HG03571 (cell line): Measurements from ENCODE around the gene PPIAL4G.
"Not testable (repeated sequence)": the region's sequence is repeated elsewhere in the genome, so short reads cannot be mapped to it uniquely, and the experiment has no call there.

Experiments used
- ATAC-seq: cut with Tn5 transposase; IDR thresholded peaks from one replicate; pipeline ENCODE4 v1.9.1; 2021; ENCODE audit not compliant: unreplicated experiment

The PPIAL4G gene

DNA sequence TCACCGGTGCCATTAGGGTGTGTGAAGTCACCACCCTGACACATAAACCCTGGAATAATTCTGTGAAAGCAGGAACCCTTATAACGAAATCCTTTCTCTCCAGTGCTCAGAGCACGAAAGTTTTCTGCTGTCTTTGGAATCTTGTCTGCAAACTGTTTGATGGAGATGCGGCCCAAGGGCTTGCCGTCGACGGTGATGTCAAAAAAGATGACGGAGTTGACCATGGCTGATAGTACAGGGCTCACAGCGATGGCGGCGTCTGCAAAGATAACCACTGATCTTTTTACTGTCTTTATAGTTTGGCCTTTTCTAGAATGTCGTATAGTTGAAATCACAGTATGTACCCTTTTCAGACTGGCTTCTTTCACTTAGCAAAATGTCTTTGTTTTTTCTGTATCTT lies at the start of gene PPIAL4G:
PPIAL4G (minus strand) TSS at position 274 of the 400 bp plus-strand sequence; CDS start at position 224, 50 bp downstream.
- ATAC-seq: not testable (repeated sequence)

DNA sequence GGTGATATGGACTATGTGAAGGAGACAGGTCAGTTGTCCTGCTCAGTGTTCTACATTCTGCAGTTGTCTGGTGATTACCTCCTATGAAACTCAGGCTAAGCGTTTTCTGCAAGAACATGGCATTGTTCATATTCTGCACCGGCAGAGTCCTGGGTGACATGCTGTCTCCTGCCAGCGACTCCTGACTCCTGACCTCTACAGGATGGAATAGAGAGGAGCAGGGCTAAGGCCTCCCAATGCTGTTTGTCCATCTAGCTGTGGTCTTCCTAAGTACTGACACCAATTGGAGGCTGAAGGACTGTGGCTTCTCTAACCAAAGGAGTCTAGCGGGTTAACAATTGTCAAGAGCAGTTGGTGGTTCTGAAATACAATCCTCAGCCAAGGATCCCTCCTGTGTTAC lies 49.1 kb upstream of the PPIAL4G start:
- ATAC-seq: not testable (repeated sequence)

DNA sequence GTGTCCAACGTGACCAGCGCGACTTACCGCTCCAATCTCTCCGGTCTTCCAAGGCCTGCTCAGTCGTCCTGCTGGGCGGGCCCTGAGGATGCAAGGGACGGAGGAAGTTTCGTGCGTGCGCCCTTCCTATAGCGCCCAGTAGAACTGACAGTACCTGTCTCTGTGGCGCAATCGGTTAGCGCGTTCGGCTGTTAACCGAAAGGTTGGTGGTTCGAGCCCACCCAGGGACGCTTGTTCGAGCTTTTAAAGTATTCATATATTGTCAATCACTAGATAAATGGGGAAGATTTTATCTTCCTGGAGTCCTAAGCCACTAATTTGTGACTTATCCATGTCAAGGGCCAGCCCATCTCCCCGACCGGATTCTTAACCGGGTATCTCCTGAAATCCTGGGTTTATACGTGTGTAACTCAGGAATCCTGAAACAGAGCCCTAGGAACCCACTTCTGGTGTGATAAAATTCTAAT lies 46.0 kb upstream of the PPIAL4G start:
- ATAC-seq: not testable (repeated sequence)

DNA sequence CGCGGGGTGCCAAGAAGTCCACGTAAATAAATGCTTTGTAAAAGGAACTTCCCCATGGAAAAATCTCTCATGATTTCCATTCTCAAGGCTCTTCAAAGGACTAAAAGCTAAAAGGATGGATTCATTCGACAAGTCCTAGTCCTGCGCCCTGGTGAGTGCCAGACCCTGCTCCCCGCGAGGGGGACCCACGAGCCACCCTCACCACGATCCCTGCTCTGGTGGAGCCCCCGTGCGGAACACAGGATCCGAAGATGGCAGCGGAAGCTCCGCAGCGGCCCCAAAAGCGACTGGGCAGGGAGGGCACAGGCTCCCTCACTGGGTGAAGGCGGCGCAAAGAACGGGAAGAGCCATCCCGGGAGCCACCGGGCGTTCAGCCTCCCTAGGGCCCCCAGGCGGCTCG lies 45.5 kb upstream of the PPIAL4G start:
- not testable (repeated sequence) for ATAC-seq

DNA sequence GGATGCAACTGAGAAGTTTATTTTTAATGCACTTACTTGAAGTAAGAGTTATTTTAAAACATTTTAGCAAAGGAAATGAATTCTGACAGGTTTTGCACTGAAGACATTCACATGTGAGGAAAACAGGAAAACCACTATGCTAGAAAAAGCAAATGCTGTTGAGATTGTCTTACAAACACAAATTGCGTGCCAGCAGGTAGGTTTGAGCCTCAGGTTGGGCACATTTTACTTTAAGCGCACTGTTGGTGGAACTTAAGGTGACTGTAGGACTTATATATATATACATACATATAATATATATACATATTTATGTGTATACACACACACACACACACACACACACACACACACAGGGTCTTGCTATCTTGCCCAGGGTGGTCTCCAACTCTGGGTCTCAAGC lies 43.5 kb upstream of the PPIAL4G start:
- ATAC-seq: not testable (repeated sequence)

DNA sequence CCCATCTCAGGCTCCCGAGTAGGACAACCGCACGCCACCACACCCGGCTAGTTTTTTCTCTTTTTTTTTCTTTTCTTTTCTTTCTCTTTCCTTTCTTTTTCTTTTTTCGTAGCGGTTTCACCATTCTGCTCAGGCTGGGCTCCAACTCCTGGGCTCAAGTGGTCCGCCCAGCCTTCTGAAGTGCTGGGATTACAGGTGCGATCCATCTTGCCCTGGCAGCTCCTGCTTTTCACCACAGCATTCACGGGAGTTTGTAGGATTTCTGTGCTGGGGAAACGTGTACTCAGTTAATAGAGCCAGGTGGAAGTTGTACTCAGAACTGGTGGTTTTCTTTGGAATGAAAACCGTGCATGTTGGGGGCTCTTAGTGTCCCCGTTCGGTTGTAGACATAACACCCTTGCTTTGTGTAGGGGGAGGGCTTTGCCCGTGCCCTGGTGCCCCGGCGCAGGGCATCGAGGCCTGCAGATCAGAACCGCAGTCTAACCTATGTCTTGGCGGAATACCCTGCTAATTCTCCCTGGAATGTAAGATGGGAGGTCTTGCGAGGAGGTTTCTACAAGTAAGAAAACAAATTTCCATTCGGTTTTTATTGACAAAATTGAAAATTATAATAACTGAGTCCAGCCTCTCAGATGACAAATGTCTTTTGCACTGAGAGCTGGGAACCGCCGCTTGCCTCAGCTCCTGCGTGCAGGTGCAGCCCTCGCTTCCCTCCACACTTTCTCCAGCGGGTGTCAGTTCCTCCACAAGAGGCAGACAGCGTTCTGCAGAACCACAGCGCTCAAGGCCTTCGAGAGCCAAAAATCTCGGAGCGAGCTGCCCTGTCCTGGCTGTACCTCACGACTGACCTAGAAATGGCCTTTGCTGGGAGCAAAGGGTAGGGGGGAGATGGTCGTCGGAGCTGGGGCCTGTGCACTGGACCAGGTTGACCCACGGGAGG lies 40.4 kb upstream of the PPIAL4G start:
- not testable (repeated sequence) for ATAC-seq

DNA sequence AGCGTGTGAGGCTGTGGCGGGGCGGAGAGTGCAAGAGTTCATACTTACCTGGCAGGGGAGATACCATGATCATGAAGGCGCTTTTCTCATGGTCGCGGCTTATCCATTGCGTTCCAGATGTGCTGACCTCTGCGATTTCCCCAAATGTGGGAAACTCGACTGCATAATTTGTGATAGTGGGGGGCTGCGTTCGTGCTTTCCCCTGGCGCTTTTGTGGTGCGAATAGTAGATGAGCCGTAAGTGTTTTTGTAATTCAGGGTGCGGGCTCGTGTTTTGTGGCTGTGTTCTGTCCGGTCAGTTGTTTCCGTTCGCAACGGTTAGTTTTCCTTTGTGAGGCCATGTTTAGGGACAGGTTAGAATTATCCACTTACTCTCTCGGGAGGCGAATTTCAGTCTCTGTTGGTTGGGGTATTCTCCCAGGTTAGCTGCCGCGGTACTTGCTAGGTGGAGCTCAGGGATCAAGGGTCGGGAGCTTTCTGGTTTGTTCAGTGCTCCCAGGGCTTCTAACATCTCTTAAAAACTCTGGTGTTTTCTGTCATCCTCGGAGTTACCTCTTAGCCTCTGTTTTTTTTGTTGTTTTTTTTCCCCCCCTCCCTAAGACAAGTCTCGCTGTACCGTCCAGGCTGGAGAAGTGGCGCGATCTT lies 39.6 kb upstream of the PPIAL4G start:
- peak; percentile 80 for ATAC-seq

DNA sequence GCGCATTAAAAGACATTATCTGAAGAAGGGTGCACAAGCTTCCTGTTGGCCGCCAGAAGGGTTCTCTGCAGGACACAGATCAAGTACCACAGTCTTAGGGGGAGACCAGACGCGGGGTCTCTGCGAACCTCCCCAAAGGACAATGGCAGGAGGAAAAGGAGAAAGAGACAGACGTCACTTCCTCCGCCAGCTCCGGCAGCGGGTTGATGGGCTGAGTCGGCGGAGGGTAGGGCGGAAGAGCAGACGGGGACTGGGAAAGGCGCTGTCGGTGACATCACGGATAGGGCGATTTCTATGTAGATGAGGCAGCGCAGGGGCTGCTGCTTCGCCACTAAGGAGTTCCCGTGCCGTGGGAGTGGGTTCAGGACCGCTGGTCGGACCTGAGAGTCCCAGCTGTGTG lies 39.0 kb upstream of the PPIAL4G start:
- peak; percentile 53 for ATAC-seq

DNA sequence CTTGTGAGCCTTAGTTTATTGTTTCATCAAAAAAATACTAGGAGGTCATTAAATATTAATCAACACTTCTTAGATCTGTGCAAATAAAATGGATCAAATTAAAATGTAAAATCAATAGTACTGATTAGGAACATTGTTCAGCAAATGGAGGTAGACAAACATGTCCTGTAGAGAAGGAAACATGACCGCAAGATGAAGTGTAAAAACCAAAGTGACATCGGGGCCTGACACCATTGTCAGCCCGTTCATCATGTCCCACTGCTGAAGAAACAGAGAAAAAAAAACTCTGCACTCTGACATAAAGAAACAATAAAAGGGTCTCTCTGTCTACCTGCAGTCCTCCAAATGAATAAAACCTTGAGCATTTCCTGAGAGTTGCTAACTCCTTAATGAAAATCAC lies 31.2 kb upstream of the PPIAL4G start:
- ATAC-seq: not testable (repeated sequence)

DNA sequence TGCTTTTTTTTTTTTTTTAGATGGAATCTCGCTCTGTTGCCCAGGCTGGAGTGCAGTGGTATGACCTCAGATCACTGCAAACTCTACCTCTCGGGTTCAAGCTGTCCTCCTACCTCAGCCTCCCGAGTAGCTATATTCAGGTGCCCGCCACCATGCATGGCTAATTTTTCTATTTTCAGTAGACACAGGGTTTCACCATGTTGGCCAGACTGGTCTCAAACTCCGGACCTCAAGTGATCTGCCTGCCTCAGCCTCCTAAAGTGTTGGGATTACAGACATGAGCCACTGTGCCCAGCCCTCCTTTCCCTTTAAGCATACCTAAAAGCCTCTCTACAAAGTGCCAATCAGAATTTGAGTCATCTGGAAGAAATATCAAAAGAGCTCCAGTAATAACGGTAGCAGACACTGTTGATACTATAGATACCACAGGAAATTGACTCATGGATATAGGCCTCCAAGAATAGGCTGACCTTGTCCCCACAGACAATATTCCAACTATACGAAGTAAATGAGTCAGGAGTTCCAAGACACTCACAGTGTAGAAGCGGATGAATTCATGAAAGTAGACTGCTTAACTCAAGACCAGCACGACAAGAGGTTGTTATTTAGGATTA lies 29.6 kb upstream of the PPIAL4G start:
- ATAC-seq: not testable (repeated sequence)

DNA sequence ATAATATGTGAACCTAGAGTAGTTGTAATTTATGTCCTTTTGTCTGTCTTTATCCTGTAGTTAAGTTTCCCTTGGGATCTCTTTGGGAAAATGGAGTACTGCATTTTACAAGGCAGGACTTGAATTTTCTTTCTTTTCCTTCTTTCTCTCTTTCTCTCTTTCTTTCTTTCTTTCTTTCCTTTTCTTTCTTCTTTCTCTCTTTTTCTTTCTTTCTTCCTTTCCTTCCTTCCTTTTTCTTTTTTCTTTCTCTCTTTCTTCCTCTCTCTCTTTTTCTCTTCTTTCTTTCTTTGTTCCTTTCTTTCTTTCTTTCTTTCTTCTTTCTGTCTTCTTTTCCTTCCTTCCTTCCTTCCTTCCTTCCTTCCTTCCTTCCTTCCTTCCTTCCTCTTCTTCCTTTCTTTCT lies 10.8 kb upstream of the PPIAL4G start:
- not testable (repeated sequence) for ATAC-seq

DNA sequence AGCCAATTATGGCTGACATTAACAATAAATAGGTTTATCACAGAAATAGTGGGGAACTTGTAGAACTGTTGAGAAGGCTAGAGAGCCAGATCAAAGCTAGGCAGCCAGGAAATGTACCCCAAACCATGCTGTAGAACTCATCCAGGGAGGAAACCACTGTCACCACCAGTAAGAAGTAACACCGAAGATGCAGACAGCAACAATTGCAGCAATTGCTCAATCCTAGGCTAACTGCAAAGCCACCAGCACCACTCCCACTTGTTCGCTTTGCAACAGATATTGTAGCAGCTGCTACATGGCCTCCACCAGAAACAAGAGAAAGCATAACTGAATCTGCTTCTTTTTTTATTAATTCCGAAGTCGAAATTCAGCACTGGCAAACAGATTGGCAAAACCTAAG lies 2.0 kb downstream of the PPIAL4G start:
- ATAC-seq: not testable (repeated sequence)

DNA sequence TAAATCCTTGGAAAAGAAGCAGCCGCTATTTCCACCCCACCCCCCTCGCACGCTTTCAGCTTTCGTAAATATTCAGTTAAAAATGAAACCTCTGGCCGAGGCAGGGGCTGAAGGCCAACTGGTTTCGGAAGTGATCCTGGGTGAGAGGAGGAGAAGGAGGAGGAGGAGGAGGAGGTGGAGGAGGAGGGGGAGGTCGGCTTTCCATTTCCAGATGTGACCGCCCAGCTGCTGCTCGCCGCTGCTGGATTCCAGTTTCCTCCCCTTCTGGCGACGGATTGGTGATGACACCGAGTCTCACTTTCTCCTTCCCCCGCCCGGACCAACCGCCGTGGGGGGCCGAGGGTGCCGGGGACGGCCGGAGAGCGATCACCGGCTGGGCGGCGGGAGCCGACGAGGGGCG lies 23.4 kb downstream of the PPIAL4G start:
- not testable (repeated sequence) for ATAC-seq

DNA sequence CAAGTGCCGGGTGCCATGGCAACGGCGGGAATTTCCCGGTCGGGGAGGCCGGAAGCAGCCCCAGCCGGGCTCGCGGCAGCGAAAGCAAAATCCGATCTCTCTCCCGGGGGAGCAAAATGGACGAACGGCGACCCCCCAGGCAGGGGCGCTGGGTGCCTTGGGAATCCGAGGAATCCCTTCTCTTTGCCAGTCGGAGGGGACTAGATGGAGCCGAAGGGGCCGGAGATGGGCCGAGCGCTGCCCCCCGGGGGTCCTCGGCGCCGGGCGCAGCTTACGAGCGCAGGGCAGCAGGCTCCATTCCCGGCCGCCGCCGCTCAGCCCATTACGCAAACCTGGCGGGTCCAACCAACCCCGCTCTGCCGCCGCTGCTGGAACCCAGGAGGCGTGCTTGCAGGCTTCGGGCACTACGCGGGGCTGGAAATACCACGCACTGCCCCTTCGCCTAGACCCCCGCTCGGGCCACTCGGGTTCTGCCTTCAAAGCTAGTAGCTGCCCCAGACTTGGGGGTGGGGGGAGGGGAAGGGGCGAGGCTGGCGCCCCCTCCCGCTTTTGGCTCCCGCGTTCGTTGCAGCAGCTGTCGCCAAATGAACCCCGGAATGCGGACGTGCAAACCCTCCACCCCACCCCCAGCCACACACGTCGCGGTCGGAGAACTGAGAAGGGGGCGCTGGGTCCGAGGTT lies 24.1 kb downstream of the PPIAL4G start:
- not testable (repeated sequence) for ATAC-seq

DNA sequence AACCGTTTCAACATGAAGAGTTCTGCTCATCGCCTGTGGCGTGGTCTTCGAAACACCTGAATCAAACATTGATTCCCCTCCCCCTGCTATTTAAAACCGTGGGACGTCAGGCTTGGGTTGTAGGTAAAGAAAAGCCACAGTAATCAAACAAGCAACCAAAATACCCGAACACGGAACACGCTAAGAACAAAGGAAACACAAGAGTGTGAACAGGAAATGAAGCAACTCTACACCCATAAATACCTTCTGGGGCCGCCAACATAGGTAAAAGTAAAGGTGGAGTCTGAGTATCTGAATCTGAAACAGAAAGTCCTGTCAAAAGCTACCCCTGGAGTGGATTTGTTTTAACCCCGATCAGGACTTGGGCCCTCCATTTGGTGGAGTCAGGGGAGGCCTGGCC lies 24.7 kb downstream of the PPIAL4G start:
- not testable (repeated sequence) for ATAC-seq

DNA sequence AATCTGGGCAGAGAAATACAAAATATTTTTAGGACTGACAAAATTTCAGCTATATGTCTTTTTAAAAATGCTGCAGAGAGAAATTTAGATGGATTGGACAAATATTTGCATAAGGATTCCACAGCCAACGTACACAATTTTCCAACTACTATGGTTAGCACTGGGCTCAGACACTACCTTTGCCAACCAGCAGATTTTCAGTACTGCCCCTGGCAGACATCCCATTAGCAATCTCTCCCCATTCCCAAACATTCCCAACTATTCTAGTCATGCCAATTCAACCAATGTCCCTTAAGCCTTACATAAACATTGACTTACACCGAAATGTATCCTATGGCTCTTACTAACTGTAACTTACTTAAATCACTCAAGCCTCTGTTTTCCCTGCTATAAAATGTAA lies 30.3 kb downstream of the PPIAL4G start:
- ATAC-seq: not testable (repeated sequence)

DNA sequence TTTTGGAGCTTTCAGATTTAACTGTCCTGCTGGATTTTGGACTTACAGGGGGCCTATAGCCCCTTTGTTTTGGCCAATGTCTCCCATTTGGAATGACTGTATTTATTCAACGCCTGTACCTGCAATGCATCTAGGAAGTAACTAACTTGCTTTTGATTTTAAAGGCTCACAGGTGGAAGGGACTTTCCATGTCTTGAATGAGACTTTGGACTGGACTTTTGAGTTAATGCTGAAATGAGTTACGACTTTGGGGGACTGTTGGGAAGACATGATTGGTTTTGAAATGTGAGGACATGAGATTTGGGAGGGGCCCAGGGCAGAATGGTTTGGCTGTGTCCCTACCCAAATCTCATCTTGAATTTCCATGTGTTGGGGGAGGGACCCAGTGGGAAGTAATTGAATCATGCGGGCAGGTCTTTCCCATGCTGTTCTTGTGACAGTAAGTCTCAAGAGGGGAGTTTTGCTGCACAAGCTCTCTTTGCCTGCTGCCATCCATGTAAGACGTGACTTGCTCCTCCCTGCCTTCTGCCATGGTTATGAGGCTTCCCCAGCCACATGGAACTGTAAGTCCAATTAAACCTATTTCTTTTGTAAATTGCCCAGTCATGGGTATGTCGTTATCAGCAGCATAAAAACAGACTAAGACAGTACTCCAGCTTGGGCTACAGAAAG lies 43.3 kb downstream of the PPIAL4G start:
- not testable (repeated sequence) for ATAC-seq

DNA sequence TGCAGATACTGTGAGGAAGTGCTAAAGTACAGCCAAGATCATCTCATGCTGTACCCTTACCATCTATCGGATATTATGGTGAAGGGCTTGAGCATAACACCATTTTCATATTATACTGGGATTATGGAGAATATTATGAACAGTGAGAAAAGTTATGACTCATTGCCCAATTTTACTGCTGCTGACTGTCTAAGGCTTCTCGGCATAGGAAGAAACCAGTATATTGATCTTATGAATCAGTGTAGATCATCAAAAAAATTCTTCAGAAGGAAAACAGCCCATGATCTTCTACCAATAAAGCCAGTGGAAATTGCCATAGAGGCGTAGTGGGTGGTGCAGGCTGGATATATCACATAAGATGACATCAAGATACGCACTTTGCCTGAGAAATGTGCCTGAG lies 47.7 kb downstream of the PPIAL4G start:
- no peak for ATAC-seq

DNA sequence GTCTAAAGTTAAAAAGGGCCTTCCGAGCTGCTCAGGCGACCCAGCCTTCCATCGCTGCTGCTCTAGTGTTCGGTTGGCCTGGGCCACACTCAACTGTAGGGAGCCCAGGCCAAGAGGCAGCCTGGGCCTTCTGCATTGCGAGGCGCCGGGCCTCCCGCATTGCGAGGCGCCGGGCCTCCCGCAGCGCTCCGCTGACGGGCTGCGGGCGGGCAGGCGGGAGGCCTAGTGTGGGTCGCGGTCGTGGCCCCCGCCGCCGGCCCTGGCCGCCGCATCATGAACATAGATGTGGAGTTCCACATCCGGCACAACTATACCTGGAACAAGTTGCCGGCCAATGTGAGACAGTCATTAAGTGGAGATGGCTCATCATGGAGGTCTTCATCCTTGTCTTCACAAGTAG lies 48.3 kb downstream of the PPIAL4G start:
- ATAC-seq: no peak

DNA sequence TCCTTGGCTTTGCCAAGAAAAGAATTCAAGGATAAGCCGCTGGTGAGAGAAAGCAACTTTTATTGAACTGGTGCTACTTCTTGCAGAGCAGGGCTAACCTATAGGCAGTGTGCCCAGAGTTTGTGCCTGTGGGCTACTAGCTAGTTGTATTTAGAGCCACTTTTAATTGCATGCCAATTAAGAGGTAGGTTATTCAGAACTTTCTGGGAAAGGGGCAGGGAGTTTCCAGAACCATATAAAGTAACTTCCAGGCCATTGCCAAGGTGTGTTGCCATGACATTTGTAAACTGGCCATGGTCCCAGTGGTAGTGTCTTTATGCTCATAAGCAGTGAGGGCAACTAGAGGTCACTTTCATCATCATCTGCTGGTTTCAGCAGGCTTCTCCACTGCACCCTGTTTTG lies 50.2 kb downstream of the PPIAL4G start:
- not testable (repeated sequence) for ATAC-seq
